Keratinocyte (primary cell): Measurements from ENCODE around the gene HIRA. TPM values are rescaled to one million over a fixed set of nuclear protein-coding genes. Genes with fewer than 3 reads are reported as not detected.

Experiments
- DNase-seq: peaks from one replicate; pipeline ENCODE4 v3.0.0-alpha.2; 2011; ENCODE audit warnings: low read depth, missing footprints, low spot score
- FAIRE-seq: peaks from 2 replicates; lab custom pipeline; 2011; peaks lifted over from hg19 to GRCh38; lab: Jason Lieb, UNC
- H2AFZ ChIP-seq: 2 replicates; pipeline ENCODE4 v1.6.0; 2012; ENCODE audit warnings: low read length, control low read depth, inconsistent platforms; ENCODE audit not compliant: control insufficient read depth
- H3K27ac ChIP-seq: 2 replicates; pipeline ENCODE4 v1.5.1; 2011; ENCODE audit warnings: low read length; ENCODE audit not compliant: control insufficient read depth, insufficient read depth
- H3K27me3 ChIP-seq: 3 replicates; pipeline ENCODE4 v1.6.0; 2011; ENCODE audit warnings: low read length; ENCODE audit not compliant: control insufficient read depth, insufficient read depth; ENCODE audit errors: extremely low read depth
- H3K36me3 ChIP-seq, 2 experiments: 2 replicates in 1 of 2; 3 replicates in 1 of 2; pipeline ENCODE4 v1.5.1; 2011; ENCODE audit warnings: low read length in 2 of 2, mild to moderate bottlenecking in 1 of 2; ENCODE audit not compliant: control insufficient read depth in 2 of 2, insufficient read depth in 2 of 2; ENCODE audit errors: extremely low read depth in 1 of 2
- H3K4me1 ChIP-seq: 3 replicates; pipeline ENCODE4 v1.5.1; 2011; ENCODE audit warnings: low read length; ENCODE audit not compliant: control insufficient read depth, insufficient read depth; ENCODE audit errors: extremely low read depth
- H3K4me2 ChIP-seq: 3 replicates; pipeline ENCODE4 v1.6.0; 2011; ENCODE audit warnings: low read depth, low read length; ENCODE audit not compliant: control insufficient read depth, insufficient read depth; ENCODE audit errors: extremely low read depth
- H3K4me3 ChIP-seq, 3 experiments: fragments of 200-600 bp in 1 of 3; sonication (generic) in 1 of 3; 2 replicates in 2 of 3; 3 replicates in 1 of 3; pipeline ENCODE4 v1.5.1; 2011 to 2016; ENCODE audit warnings: low read length in 3 of 3, mild to moderate bottlenecking in 3 of 3, control low read depth in 2 of 3, inconsistent platforms in 1 of 3, low read depth in 1 of 3, mixed read lengths in 1 of 3, mixed run types in 1 of 3, moderate library complexity in 1 of 3; ENCODE audit not compliant: control insufficient read depth in 2 of 3, insufficient read depth in 2 of 3; ENCODE audit errors: extremely low read depth in 1 of 3
- H3K79me2 ChIP-seq: 2 replicates; pipeline ENCODE4 v1.6.0; 2012; ENCODE audit warnings: low read length; ENCODE audit not compliant: control insufficient read depth, insufficient read depth
- H3K9ac ChIP-seq: 3 replicates; pipeline ENCODE4 v1.6.0; 2011; ENCODE audit warnings: low read length; ENCODE audit not compliant: control insufficient read depth, insufficient read depth; ENCODE audit errors: extremely low read depth
- H3K9me1 ChIP-seq: 3 replicates; pipeline ENCODE4 v1.6.0; 2011; ENCODE audit warnings: low read length; ENCODE audit not compliant: control insufficient read depth, insufficient read depth; ENCODE audit errors: extremely low read depth
- H3K9me3 ChIP-seq: 2 replicates; pipeline ENCODE4 v1.5.1; 2012; ENCODE audit warnings: low read depth, low read length; ENCODE audit not compliant: control insufficient read depth
- H4K20me1 ChIP-seq: 3 replicates; pipeline ENCODE4 v1.6.0; 2011; ENCODE audit warnings: low read length; ENCODE audit not compliant: control insufficient read depth, insufficient read depth; ENCODE audit errors: extremely low read depth
- EZH2 ChIP-seq: IDR thresholded peaks from one replicate; pipeline ENCODE4 v1.6.1; 2012; ENCODE audit warnings: inconsistent platforms, mild to moderate bottlenecking, low read length, moderate library complexity
- dilution Hi-C: fragments of 300-500 bp; cut with MboI; formaldehyde crosslinking; loops from one replicate; pipeline ENCODE4 v1.7.0; 2020; ENCODE audit warnings: low sequenced_read_pairs; ENCODE audit not compliant: extremely low pct_ligation_motif_present
- polyA plus RNA-seq, 5 experiments: library from polyadenylated mRNA; depleted of rRNA in 3 of 5; stranded (reverse) in 3 of 5; stranded (forward) in 1 of 5; unstranded in 1 of 5; fragments of >200 nt; gene quantifications; 1 replicate in 1 of 5; 2 replicates in 3 of 5; 3 replicates in 1 of 5; pipeline versions ENCODE4 v1.2.1 to v1.2.3, GENCODE V29; 2011 to 2012; ENCODE audit warnings: missing spikeins in 2 of 5, low read depth in 1 of 5, low replicate concordance in 1 of 5
- TF ChIP-seq, protein P1 (sequence below), 3 experiments: IDR thresholded peaks in 1 of 3; conservative IDR thresholded peaks in 1 of 3; optimal IDR thresholded peaks in 1 of 3; 2 replicates in 2 of 3; 3 replicates in 1 of 3; pipeline versions ENCODE3 to v1.5.1; 2011; ENCODE audit warnings: low read length in 3 of 3, mild to moderate bottlenecking in 3 of 3, moderate library complexity in 2 of 3, control low read depth in 1 of 3, inconsistent platforms in 1 of 3; ENCODE audit not compliant: insufficient read depth in 2 of 3; ENCODE audit errors: extremely low read depth in 1 of 3

The HIRA gene
- polyA plus RNA-seq, 1 donor (not counting 4 experiments of a cell fraction or from before 2014, with no cell fraction given), result 16.7 TPM

DNA sequence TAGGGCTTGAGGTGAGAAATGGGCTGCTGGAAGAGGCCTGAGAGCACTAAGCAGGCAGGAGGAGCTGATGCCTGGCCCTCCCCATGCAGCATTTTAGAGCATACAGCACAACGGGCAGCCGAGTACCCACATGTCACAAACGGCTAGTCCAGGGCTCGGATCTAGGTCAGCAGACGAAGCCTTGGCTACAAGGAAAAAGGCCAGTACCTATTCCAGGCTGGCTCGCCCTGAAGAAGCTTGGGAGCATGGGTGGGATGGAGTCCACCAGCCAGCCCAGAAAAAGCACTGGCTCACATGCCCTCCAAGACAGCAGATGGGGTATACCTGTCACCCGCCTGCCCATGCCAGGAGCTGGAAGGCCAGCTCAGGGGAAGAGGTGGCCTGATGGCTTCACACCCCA lies 37.9 kb upstream of the HIRA start:
- FAIRE-seq (no peak), DNase-seq (no peak)
- H3K9me1 ChIP-seq, result no peaks in the 10 kb centered on the region
- H3K27ac ChIP-seq, result no peak overlapping the region
- no peak overlapping the region for H3K4me2 ChIP-seq
- H3K4me1 ChIP-seq, result no peaks in the 10 kb centered on the region
- H3K27me3 ChIP-seq, result no peaks in the 10 kb centered on the region
- dilution Hi-C loops, result loop anchor here (10.0 kb wide), 1 partner anchor 55 kb away; the partner anchor contains the start of gene CLDN5
- no peak overlapping the region for H2AFZ ChIP-seq
- H3K79me2 ChIP-seq, result peaks cover 14% of the 10 kb centered on the region
- peaks cover 64 to 68% of the 10 kb centered on the region in 2 experiments for H3K36me3 ChIP-seq
- H4K20me1 ChIP-seq, result peaks cover 3% of the 10 kb centered on the region
- no peak overlapping the region for H3K4me3 ChIP-seq
- H3K9ac ChIP-seq, result no peak overlapping the region
- H3K9me3 ChIP-seq, result no peaks in the 10 kb centered on the region
- TF ChIP-seq EZH2, result no peak
- TF ChIP-seq, protein P1, sequence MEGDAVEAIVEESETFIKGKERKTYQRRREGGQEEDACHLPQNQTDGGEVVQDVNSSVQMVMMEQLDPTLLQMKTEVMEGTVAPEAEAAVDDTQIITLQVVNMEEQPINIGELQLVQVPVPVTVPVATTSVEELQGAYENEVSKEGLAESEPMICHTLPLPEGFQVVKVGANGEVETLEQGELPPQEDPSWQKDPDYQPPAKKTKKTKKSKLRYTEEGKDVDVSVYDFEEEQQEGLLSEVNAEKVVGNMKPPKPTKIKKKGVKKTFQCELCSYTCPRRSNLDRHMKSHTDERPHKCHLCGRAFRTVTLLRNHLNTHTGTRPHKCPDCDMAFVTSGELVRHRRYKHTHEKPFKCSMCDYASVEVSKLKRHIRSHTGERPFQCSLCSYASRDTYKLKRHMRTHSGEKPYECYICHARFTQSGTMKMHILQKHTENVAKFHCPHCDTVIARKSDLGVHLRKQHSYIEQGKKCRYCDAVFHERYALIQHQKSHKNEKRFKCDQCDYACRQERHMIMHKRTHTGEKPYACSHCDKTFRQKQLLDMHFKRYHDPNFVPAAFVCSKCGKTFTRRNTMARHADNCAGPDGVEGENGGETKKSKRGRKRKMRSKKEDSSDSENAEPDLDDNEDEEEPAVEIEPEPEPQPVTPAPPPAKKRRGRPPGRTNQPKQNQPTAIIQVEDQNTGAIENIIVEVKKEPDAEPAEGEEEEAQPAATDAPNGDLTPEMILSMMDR (optimal IDR thresholded peaks at IDR 0.05 in 1 of 3, IDR thresholded peaks at IDR 0.05 in 1 of 3, conservative IDR thresholded peaks at IDR 0.05 in 1 of 3; ENCODE audit: extremely low read depth in 1 of 3, insufficient read depth in 2 of 3, low read length in 3 of 3), result no peak

- Histone ChIP-seq H3K4me3 (no peak overlapping the region), H3K4me2 (no peak overlapping the region), H3K9me3 (no peaks in the 10 kb centered on the region), H2AFZ (no peak overlapping the region), H3K4me1 (no peaks in the 10 kb centered on the region), H3K36me3 (peaks cover 62 to 63% of the 10 kb centered on the region in 2 experiments), H4K20me1 (no peaks in the 10 kb centered on the region), H3K9me1 (no peaks in the 10 kb centered on the region), H3K27ac (no peak overlapping the region), H3K27me3 (no peaks in the 10 kb centered on the region), H3K79me2 (peaks cover 5% of the 10 kb centered on the region), H3K9ac (no peak overlapping the region)
- FAIRE-seq (no peak), DNase-seq (no peak)
- TF ChIP-seq EZH2, result no peak
- TF ChIP-seq, protein P1 (optimal IDR thresholded peaks at IDR 0.05 in 1 of 3, IDR thresholded peaks at IDR 0.05 in 1 of 3, conservative IDR thresholded peaks at IDR 0.05 in 1 of 3; ENCODE audit: extremely low read depth in 1 of 3, insufficient read depth in 2 of 3, low read length in 3 of 3), result no peak
- dilution Hi-C loops, result loop anchor here (10.0 kb wide), 1 partner anchor 57 kb away; the partner anchor contains the start of gene CLDN5
Observed at GRCh38 chr22:19467912-19468311, 36.4 kb upstream of the HIRA start.
